ENCODE results near the gene BNIP3. TPM values are rescaled to one million over a fixed set of nuclear protein-coding genes. Genes with fewer than 3 reads are reported as not detected.

Gene BNIP3
- total and polyA plus RNA-seq, 2 of the 13 experiments (the other 11 are each of a cell fraction or from before 2014, with no cell fraction given): 73.7 to 223 TPM

DNA sequence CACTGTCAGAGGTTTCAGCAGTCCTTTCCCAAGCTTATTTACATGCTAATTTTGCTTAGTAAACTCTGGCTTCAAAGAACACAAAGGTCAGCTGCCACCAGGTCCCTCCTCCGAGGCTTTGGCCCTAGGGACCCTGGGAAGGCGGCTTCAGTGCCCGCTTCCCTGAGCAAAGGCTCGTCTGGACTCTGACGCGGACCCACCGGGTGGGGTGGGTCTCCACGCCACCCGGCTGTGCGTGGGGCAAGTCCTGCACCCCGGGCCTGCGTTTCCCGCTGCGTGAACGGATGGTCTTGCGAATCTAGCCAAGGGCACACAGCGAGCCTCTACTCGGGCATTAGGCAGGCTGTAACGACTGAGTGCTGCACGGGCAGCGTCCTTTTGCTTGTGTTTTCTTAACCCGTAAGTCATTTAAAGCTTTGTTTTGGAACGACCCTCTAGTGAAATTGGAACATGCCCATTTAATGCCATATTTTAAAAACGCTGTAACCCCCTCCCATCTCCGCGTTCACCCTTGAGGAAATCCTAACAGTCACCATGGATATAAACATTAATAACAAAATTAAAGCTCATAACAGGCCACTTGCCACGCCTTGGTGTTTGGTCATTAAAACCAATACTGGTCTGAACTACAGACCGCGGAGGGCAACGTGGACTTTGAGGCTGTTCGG lies 828 bp downstream of the BNIP3 start:
- peaks cover 60% of the 10 kb centered on the region for H3K4me1 ChIP-seq (ENCODE audit: insufficient read depth, low read length)
- H3K27ac ChIP-seq (ENCODE audit: extremely low read length, insufficient read depth, low read length): peak overlapping the region; percentile 64
- peaks cover 57% of the 10 kb centered on the region for H3K79me2 ChIP-seq (ENCODE audit: insufficient read depth, low read length)
- peak overlapping the region; percentile 91 for H3K4me2 ChIP-seq (ENCODE audit: low read depth, low read length)
- peak; percentile 55 for DNase-seq (ENCODE audit: low spot score)
- peak overlapping the region; percentile 88 to 98 (median 91) for H3K4me3 ChIP-seq (replicated peaks in 1 of 3; ENCODE audit: insufficient read depth in 1 of 3, low read depth in 2 of 3, low read length in 3 of 3)
- BruUV-seq (replicated peaks): TSS peak; percentile 71
- in situ Hi-C loops (cut with HindIII; ENCODE audit: extremely low pct_ligation_motif_present, low pct_unique_long_range_greater_than_20kb) (no loop called here), intact Hi-C loops (cut with micrococcal nuclease; ENCODE audit: unreplicated experiment) (loop anchor here (2.0 kb wide), 1 partner anchor 16 kb away; no protein-coding TSS in a partner anchor)
- H3K9me3 ChIP-seq (ENCODE audit: low read length): no peaks in the 10 kb centered on the region
- H2AFZ ChIP-seq (ENCODE audit: low read length): no peak overlapping the region
- peak overlapping the region; percentile 91 for H3K9ac ChIP-seq (ENCODE audit: insufficient read depth, low read depth, low read length)
- H3K36me3 ChIP-seq (replicated peaks in 1 of 2; ENCODE audit: control insufficient read depth in 1 of 2, insufficient read depth in 2 of 2, low read length in 2 of 2): peaks cover 3 to 15% of the 10 kb centered on the region in 2 experiments; a peak in 4 of 5 replicates
- peak; percentile 44 for ATAC-seq
- ChIA-PET CTCF (ENCODE audit: low intra/inter-chr PET ratio, low total read pairs) (no interaction called here), POLR2A (interaction anchor here (0.7 to 4.3 kb wide), 10 partner anchors 9 to 89 kb away, joined by 3 to 49 read pairs (median 5); partner anchors contain the start of genes JAKMIP3 and PPP2R2D)
- no peaks in the 10 kb centered on the region; a peak in 1 of 5 replicates for H3K27me3 ChIP-seq (ENCODE audit: control insufficient read depth in 1 of 2, insufficient read depth in 2 of 2, low read length in 2 of 2)
- H4K20me1 ChIP-seq (ENCODE audit: insufficient read depth, low read length): peaks cover 50% of the 10 kb centered on the region
- no peak for FAIRE-seq
- WGBS (ENCODE audit: low lambda C conversion rate): 0% methylated on average over 24 of the region's 31 CpGs
- peak; percentile 33; the same call in 1 of the 2 replicates for TF ChIP-seq GATAD2A (CRISPR knock-in tag; IDR thresholded peaks at IDR 0.05)
- peak; percentile 22; the same call in 1 of the 2 replicates for TF ChIP-seq FOXA3 (CRISPR knock-in tag; IDR thresholded peaks at IDR 0.05)
- no peak for TF ChIP-seq ZNF550 (CRISPR knock-in tag; IDR thresholded peaks at IDR 0.05; ENCODE audit: borderline replicate concordance)
- TF ChIP-seq, protein P1, sequence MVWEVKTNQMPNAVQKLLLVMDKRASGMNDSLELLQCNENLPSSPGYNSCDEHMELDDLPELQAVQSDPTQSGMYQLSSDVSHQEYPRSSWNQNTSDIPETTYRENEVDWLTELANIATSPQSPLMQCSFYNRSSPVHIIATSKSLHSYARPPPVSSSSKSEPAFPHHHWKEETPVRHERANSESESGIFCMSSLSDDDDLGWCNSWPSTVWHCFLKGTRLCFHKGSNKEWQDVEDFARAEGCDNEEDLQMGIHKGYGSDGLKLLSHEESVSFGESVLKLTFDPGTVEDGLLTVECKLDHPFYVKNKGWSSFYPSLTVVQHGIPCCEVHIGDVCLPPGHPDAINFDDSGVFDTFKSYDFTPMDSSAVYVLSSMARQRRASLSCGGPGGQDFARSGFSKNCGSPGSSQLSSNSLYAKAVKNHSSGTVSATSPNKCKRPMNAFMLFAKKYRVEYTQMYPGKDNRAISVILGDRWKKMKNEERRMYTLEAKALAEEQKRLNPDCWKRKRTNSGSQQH (CRISPR knock-in tag; IDR thresholded peaks at IDR 0.05; ENCODE audit: low read depth): 0 out of 2 replicates have a peak, but pooled peaks have one; percentile 27
- TF ChIP-seq ZNF670 (CRISPR knock-in tag; IDR thresholded peaks at IDR 0.05; ENCODE audit: borderline replicate concordance): no peak
- TF ChIP-seq ZNF619 (CRISPR knock-in tag; IDR thresholded peaks at IDR 0.05): no peak
- TF ChIP-seq NR2F1 (CRISPR knock-in tag; IDR thresholded peaks at IDR 0.05): peak in 1 of 2 experiments; percentile 24; a peak in 1 of 4 replicates
- TF ChIP-seq ZNF558 (CRISPR knock-in tag; IDR thresholded peaks at IDR 0.05; ENCODE audit: borderline replicate concordance): no peak
- TF ChIP-seq EP300 (IDR thresholded peaks at IDR 0.05; ENCODE audit: low read depth in 2 of 2, low read length in 2 of 2): no peak
- TF ChIP-seq EP300 (CRISPR knock-in tag; IDR thresholded peaks at IDR 0.05; ENCODE audit: borderline replicate concordance): no peak
- no peak for TF ChIP-seq ZNF121 (CRISPR knock-in tag; IDR thresholded peaks at IDR 0.05)
- 0 out of 2 replicates have a peak, but pooled peaks have one; percentile 23 for TF ChIP-seq ZBTB7B (CRISPR knock-in tag; IDR thresholded peaks at IDR 0.05)
- TF ChIP-seq, protein P2, sequence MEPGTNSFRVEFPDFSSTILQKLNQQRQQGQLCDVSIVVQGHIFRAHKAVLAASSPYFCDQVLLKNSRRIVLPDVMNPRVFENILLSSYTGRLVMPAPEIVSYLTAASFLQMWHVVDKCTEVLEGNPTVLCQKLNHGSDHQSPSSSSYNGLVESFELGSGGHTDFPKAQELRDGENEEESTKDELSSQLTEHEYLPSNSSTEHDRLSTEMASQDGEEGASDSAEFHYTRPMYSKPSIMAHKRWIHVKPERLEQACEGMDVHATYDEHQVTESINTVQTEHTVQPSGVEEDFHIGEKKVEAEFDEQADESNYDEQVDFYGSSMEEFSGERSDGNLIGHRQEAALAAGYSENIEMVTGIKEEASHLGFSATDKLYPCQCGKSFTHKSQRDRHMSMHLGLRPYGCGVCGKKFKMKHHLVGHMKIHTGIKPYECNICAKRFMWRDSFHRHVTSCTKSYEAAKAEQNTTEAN (CRISPR knock-in tag; conservative IDR thresholded peaks at IDR 0.05): no peak
- TF ChIP-seq, protein P3, sequence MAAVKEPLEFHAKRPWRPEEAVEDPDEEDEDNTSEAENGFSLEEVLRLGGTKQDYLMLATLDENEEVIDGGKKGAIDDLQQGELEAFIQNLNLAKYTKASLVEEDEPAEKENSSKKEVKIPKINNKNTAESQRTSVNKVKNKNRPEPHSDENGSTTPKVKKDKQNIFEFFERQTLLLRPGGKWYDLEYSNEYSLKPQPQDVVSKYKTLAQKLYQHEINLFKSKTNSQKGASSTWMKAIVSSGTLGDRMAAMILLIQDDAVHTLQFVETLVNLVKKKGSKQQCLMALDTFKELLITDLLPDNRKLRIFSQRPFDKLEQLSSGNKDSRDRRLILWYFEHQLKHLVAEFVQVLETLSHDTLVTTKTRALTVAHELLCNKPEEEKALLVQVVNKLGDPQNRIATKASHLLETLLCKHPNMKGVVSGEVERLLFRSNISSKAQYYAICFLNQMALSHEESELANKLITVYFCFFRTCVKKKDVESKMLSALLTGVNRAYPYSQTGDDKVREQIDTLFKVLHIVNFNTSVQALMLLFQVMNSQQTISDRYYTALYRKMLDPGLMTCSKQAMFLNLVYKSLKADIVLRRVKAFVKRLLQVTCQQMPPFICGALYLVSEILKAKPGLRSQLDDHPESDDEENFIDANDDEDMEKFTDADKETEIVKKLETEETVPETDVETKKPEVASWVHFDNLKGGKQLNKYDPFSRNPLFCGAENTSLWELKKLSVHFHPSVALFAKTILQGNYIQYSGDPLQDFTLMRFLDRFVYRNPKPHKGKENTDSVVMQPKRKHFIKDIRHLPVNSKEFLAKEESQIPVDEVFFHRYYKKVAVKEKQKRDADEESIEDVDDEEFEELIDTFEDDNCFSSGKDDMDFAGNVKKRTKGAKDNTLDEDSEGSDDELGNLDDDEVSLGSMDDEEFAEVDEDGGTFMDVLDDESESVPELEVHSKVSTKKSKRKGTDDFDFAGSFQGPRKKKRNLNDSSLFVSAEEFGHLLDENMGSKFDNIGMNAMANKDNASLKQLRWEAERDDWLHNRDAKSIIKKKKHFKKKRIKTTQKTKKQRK (IDR thresholded peaks at IDR 0.05; ENCODE audit: low read length): no peak
- TF ChIP-seq, protein P4, sequence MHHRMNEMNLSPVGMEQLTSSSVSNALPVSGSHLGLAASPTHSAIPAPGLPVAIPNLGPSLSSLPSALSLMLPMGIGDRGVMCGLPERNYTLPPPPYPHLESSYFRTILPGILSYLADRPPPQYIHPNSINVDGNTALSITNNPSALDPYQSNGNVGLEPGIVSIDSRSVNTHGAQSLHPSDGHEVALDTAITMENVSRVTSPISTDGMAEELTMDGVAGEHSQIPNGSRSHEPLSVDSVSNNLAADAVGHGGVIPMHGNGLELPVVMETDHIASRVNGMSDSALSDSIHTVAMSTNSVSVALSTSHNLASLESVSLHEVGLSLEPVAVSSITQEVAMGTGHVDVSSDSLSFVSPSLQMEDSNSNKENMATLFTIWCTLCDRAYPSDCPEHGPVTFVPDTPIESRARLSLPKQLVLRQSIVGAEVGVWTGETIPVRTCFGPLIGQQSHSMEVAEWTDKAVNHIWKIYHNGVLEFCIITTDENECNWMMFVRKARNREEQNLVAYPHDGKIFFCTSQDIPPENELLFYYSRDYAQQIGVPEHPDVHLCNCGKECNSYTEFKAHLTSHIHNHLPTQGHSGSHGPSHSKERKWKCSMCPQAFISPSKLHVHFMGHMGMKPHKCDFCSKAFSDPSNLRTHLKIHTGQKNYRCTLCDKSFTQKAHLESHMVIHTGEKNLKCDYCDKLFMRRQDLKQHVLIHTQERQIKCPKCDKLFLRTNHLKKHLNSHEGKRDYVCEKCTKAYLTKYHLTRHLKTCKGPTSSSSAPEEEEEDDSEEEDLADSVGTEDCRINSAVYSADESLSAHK (CRISPR knock-in tag; IDR thresholded peaks at IDR 0.05; ENCODE audit: borderline replicate concordance): no peak

Measured in HepG2 (cell line).